HepG2 (cell line): Measurements from ENCODE around the gene ASIC2. TPM values are rescaled to one million over a fixed set of nuclear protein-coding genes. Genes with fewer than 3 reads are reported as not detected.

Experiments used
- ATAC-seq: fragments of 200-7000 bp; cut with Tn5 transposase; 3 replicates; pipeline ENCODE4 v1.9.1; 2020; ENCODE audit warnings: mild to moderate bottlenecking, moderate library complexity
- BruUV-seq: library from RNA; stranded (reverse); fragments of 400-500 nt; replicated peaks from 2 replicates; lab custom pipeline; 2021; lab: Mats Ljungman, UMichigan
- CTCF ChIA-PET: fragments of 300-600 bp; formaldehyde crosslinking; extraction: SDS; loops from one replicate; lab custom pipeline; 2021; ENCODE audit warnings: low total read pairs, inconsistent platforms, low intra/inter-chr PET ratio; lab: Yijun Ruan, JAX
- POLR2A ChIA-PET: fragments of 350-600 bp; sonication (Branson Sonifier 250); formaldehyde crosslinking; loops from one replicate; lab custom pipeline; 2020; ENCODE audit warnings: antibody characterized with exemption, inconsistent platforms; lab: Yijun Ruan, JAX
- DNase-seq: peaks from one replicate; pipeline ENCODE4 v3.0.0-alpha.2; 2015; ENCODE audit warnings: low spot score
- FAIRE-seq: peaks from 3 replicates; lab custom pipeline; 2011; peaks lifted over from hg19 to GRCh38; lab: Jason Lieb, UNC
- H2AFZ ChIP-seq: one replicate; pipeline ENCODE4 v1.6.1; 2011; ENCODE audit warnings: low read length, inconsistent platforms
- H3K27ac ChIP-seq: fragments of 300-600 bp; 3 replicates; pipeline ENCODE4 v1.8.0; 2011; ENCODE audit warnings: mixed run types, mild to moderate bottlenecking, mixed read lengths, low read length, inconsistent platforms; ENCODE audit not compliant: insufficient read depth; ENCODE audit errors: extremely low read length
- H3K27me3 ChIP-seq, 2 experiments: fragments of 200-600 bp in 1 of 2; 2 replicates in 1 of 2; 3 replicates in 1 of 2; pipeline versions ENCODE4 v1.6.0 to v1.8.0; 2011; ENCODE audit warnings: low read length in 2 of 2, mild to moderate bottlenecking in 2 of 2, moderate library complexity in 2 of 2, inconsistent platforms in 1 of 2; ENCODE audit not compliant: insufficient read depth in 2 of 2, control insufficient read depth in 1 of 2
- H3K36me3 ChIP-seq, 2 experiments: fragments of 200-600 bp in 1 of 2; replicated peaks in 1 of 2; 2 replicates in 1 of 2; 3 replicates in 1 of 2; pipeline versions ENCODE4 v1.5.1 to v1.8.0; 2011; ENCODE audit warnings: low read length in 2 of 2, inconsistent platforms in 1 of 2; ENCODE audit not compliant: insufficient read depth in 2 of 2, control insufficient read depth in 1 of 2
- H3K4me1 ChIP-seq: 2 replicates; pipeline ENCODE4 v1.5.1; 2012; ENCODE audit warnings: low read length, inconsistent platforms; ENCODE audit not compliant: insufficient read depth
- H3K4me2 ChIP-seq: 2 replicates; pipeline ENCODE4 v1.6.0; 2011; ENCODE audit warnings: low read depth, low read length, inconsistent platforms
- H3K4me3 ChIP-seq, 3 experiments: fragments of 200-600 bp in 1 of 3; sonication (generic), shearing (Covaris generic) in 1 of 3; replicated peaks in 1 of 3; 2 replicates each; pipeline ENCODE4 v1.5.1; 2011 to 2016; ENCODE audit warnings: low read length in 3 of 3, inconsistent platforms in 2 of 3, low read depth in 2 of 3, mild to moderate bottlenecking in 2 of 3, control low read depth in 1 of 3, mixed read lengths in 1 of 3; ENCODE audit not compliant: insufficient read depth in 1 of 3
- H3K79me2 ChIP-seq: one replicate; pipeline ENCODE4 v1.6.1; 2011; ENCODE audit warnings: low read length, inconsistent platforms; ENCODE audit not compliant: insufficient read depth
- H3K9ac ChIP-seq: 2 replicates; pipeline ENCODE4 v1.6.0; 2011; ENCODE audit warnings: mild to moderate bottlenecking, low read depth, low read length, inconsistent platforms; ENCODE audit not compliant: insufficient read depth
- H3K9me3 ChIP-seq: 2 replicates; pipeline ENCODE4 v1.5.1; 2012; ENCODE audit warnings: mild to moderate bottlenecking, low read length
- H4K20me1 ChIP-seq: 2 replicates; pipeline ENCODE4 v1.6.0; 2011; ENCODE audit warnings: inconsistent platforms, mild to moderate bottlenecking, low read length, moderate library complexity; ENCODE audit not compliant: insufficient read depth
- GATA4 ChIP-seq: sonication (generic); IDR thresholded peaks from 2 replicates; pipeline ENCODE4 v1.6.1; 2016; ENCODE audit warnings: antibody characterized with exemption, low read depth, borderline replicate concordance
- MBNL3 ChIP-seq: fragments of 250-450 bp; sonication (Bioruptor Pico); conservative IDR thresholded peaks from 2 replicates; pipeline ENCODE4 v1.8.0; 2022; ENCODE audit warnings: mild to moderate bottlenecking, inconsistent platforms
- MED8 ChIP-seq: sonication (generic); formaldehyde crosslinking; IDR thresholded peaks from 2 replicates; pipeline ENCODE4 v1.8.1; 2023; ENCODE audit warnings: mild to moderate bottlenecking, missing genetic modification reagents; ENCODE audit not compliant: insufficient replicate concordance
- MZF1 ChIP-seq: sonication (generic); formaldehyde crosslinking; IDR thresholded peaks from 2 replicates; pipeline ENCODE4 v1.8.1; 2023; ENCODE audit warnings: mild to moderate bottlenecking, missing genetic modification reagents, borderline replicate concordance
- RFX1 ChIP-seq: fragments of 450-650 bp; IDR thresholded peaks from 2 replicates; pipeline ENCODE4 v1.6.1; 2017
- STAG1 ChIP-seq: sonication (generic); formaldehyde crosslinking; IDR thresholded peaks from 2 replicates; pipeline ENCODE4 v1.4.0; 2020; ENCODE audit warnings: missing genetic modification reagents
- ZNF124 ChIP-seq: sonication (generic); formaldehyde crosslinking; IDR thresholded peaks from 2 replicates; pipeline ENCODE4 v1.4.0; 2020; ENCODE audit warnings: missing genetic modification reagents
- ZNF75D ChIP-seq: sonication (generic); formaldehyde crosslinking; IDR thresholded peaks from 2 replicates; pipeline ENCODE4 v1.8.1; 2023; ENCODE audit warnings: missing genetic modification reagents, mild to moderate bottlenecking, borderline replicate concordance
- ZSCAN25 ChIP-seq: sonication (generic); formaldehyde crosslinking; IDR thresholded peaks from 2 replicates; pipeline ENCODE4 v1.8.0; 2022; ENCODE audit warnings: mild to moderate bottlenecking, missing genetic modification reagents
- WGBS: methylation state at CpG from one replicate; pipeline ENCODE4 v1.1.6; 2017; ENCODE audit warnings: low lambda C conversion rate; 5-methylcytosine and 5-hydroxymethylcytosine counted together
- in situ Hi-C: cut with HindIII; loops from 2 replicates; pipeline ENCODE4 v1.10.0; 2017; ENCODE audit warnings: low pct_unique_long_range_greater_than_20kb; ENCODE audit not compliant: extremely low pct_ligation_motif_present
- intact Hi-C: fragments of 100-400 bp; cut with micrococcal nuclease; formaldehyde crosslinking; loops from one replicate; pipeline ENCODE4 v1.10.0; 2022; ENCODE audit not compliant: unreplicated experiment
- polyA plus RNA-seq, 8 experiments: library from polyadenylated mRNA; depleted of rRNA in 3 of 8; stranded (reverse) in 7 of 8; unstranded in 1 of 8; fragments of >200 nt; fragmentation: Illumina TruSeq in 4 of 8; extraction: Trizol in 4 of 8; gene quantifications; 2 replicates each; pipeline versions ENCODE4 v1.2.1 to v1.2.3, GENCODE V29; 2011 to 2016; ENCODE audit warnings: low read depth in 4 of 8, missing spikeins in 1 of 8, mixed read lengths in 1 of 8; ENCODE audit not compliant: insufficient read depth in 1 of 8
- total RNA-seq, 5 experiments: library from RNA; depleted of rRNA; stranded (reverse); fragments of >200 nt; fragmentation: Illumina TruSeq; extraction: Trizol; gene quantifications; 2 replicates each; pipeline ENCODE4 v1.2.3, GENCODE V29; 2016; ENCODE audit warnings: low read depth in 1 of 5
- TF ChIP-seq, protein P1 (sequence below): sonication (generic); formaldehyde crosslinking; IDR thresholded peaks from 2 replicates; pipeline ENCODE4 v1.5.0; 2020; ENCODE audit warnings: mild to moderate bottlenecking, missing genetic modification reagents, moderate library complexity
- TF ChIP-seq, protein P2 (sequence below): sonication (generic); formaldehyde crosslinking; IDR thresholded peaks from 2 replicates; pipeline ENCODE4 v1.4.0; 2020; ENCODE audit warnings: mild to moderate bottlenecking, missing genetic modification reagents, borderline replicate concordance
- TF ChIP-seq, protein P3 (sequence below): sonication (generic); formaldehyde crosslinking; IDR thresholded peaks from 2 replicates; pipeline ENCODE4 v1.5.1; 2020; ENCODE audit warnings: mild to moderate bottlenecking, moderate library complexity, missing genetic modification reagents

ASIC2 gene
- total and polyA plus RNA-seq, 2 of the 13 experiments (the other 11 are each of a cell fraction or from before 2014, with no cell fraction given) = not detected

- Histone ChIP-seq H3K9ac (no peak overlapping the region), H3K9me3 (no peaks in the 10 kb centered on the region), H3K27me3 (no peaks in the 10 kb centered on the region), H3K27ac (no peak overlapping the region), H3K4me2 (no peak overlapping the region), H3K36me3 (no peaks in the 10 kb centered on the region), H3K79me2 (no peaks in the 10 kb centered on the region), H3K4me3 (no peak overlapping the region), H3K4me1 (no peaks in the 10 kb centered on the region), H2AFZ (no peak overlapping the region), H4K20me1 (no peaks in the 10 kb centered on the region)
- 23% methylated on average over 7 of the region's 7 CpGs for WGBS
- BruUV-seq = no TSS peak
- POLR2A ChIA-PET = no interaction called here
- ATAC-seq = no peak
- DNase-seq = no peak
- CTCF ChIA-PET = no interaction called here
- in situ Hi-C loops (no loop called here), intact Hi-C loops (no loop called here)
- no peak for FAIRE-seq
- TF ChIP-seq, protein P1, sequence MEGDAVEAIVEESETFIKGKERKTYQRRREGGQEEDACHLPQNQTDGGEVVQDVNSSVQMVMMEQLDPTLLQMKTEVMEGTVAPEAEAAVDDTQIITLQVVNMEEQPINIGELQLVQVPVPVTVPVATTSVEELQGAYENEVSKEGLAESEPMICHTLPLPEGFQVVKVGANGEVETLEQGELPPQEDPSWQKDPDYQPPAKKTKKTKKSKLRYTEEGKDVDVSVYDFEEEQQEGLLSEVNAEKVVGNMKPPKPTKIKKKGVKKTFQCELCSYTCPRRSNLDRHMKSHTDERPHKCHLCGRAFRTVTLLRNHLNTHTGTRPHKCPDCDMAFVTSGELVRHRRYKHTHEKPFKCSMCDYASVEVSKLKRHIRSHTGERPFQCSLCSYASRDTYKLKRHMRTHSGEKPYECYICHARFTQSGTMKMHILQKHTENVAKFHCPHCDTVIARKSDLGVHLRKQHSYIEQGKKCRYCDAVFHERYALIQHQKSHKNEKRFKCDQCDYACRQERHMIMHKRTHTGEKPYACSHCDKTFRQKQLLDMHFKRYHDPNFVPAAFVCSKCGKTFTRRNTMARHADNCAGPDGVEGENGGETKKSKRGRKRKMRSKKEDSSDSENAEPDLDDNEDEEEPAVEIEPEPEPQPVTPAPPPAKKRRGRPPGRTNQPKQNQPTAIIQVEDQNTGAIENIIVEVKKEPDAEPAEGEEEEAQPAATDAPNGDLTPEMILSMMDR (CRISPR knock-in tag) = 0 out of 2 replicates have a peak, but pooled peaks have one; percentile 10
- no peak for TF ChIP-seq ZNF124 (CRISPR knock-in tag)
- TF ChIP-seq STAG1 (CRISPR knock-in tag) = 0 out of 2 replicates have a peak, but pooled peaks have one; percentile 10
Observed at GRCh38 chr17:33202021-33202420, 91.1 kb downstream of the ASIC2 start.

GRCh38 chr17:33201283-33201682, 91.8 kb downstream of the ASIC2 start:
- no TSS peak for BruUV-seq
- H3K4me3 ChIP-seq = no peak overlapping the region
- in situ Hi-C loops (no loop called here), intact Hi-C loops (no loop called here)
- H3K27me3 ChIP-seq = no peaks in the 10 kb centered on the region
- POLR2A ChIA-PET = no interaction called here
- CTCF ChIA-PET = no interaction called here
- 7% methylated on average over 4 of the region's 4 CpGs for WGBS
- no peaks in the 10 kb centered on the region for H3K36me3 ChIP-seq
- H4K20me1 ChIP-seq = no peaks in the 10 kb centered on the region
- no peaks in the 10 kb centered on the region for H3K9me3 ChIP-seq
- TF ChIP-seq MED8 (no peak), RFX1 (peak; percentile 48; the same call in 1 of the 2 replicates), ZNF75D (CRISPR knock-in tag) (no peak), MZF1 (CRISPR knock-in tag) (no peak), GATA4 (no peak), MBNL3 (CRISPR knock-in tag) (no peak), ZSCAN25 (CRISPR knock-in tag) (no peak)
- TF ChIP-seq, protein P2, sequence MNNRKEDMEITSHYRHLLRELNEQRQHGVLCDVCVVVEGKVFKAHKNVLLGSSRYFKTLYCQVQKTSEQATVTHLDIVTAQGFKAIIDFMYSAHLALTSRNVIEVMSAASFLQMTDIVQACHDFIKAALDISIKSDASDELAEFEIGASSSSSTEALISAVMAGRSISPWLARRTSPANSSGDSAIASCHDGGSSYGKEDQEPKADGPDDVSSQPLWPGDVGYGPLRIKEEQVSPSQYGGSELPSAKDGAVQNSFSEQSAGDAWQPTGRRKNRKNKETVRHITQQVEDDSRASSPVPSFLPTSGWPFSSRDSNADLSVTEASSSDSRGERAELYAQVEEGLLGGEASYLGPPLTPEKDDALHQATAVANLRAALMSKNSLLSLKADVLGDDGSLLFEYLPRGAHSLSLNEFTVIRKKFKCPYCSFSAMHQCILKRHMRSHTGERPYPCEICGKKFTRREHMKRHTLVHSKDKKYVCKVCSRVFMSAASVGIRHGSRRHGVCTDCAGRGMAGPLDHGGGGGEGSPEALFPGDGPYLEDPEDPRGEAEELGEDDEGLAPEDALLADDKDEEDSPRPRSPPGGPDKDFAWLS (CRISPR knock-in tag) = no peak
- TF ChIP-seq, protein P3, sequence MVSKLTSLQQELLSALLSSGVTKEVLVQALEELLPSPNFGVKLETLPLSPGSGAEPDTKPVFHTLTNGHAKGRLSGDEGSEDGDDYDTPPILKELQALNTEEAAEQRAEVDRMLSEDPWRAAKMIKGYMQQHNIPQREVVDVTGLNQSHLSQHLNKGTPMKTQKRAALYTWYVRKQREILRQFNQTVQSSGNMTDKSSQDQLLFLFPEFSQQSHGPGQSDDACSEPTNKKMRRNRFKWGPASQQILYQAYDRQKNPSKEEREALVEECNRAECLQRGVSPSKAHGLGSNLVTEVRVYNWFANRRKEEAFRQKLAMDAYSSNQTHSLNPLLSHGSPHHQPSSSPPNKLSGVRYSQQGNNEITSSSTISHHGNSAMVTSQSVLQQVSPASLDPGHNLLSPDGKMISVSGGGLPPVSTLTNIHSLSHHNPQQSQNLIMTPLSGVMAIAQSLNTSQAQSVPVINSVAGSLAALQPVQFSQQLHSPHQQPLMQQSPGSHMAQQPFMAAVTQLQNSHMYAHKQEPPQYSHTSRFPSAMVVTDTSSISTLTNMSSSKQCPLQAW (CRISPR knock-in tag) = no peak
- H2AFZ ChIP-seq = no peak overlapping the region
- no peak for FAIRE-seq
- H3K79me2 ChIP-seq = no peaks in the 10 kb centered on the region
- no peak overlapping the region for H3K9ac ChIP-seq
- H3K27ac ChIP-seq = no peak overlapping the region
- no peaks in the 10 kb centered on the region for H3K4me1 ChIP-seq
- no peak overlapping the region for H3K4me2 ChIP-seq
- ATAC-seq = no peak
- no peak for DNase-seq
